Measurements from ENCODE around the gene ATG9B. TPM values are rescaled to one million over a fixed set of nuclear protein-coding genes. Genes with fewer than 3 reads are reported as not detected.

ATG9B gene
- total RNA-seq, 6 experiments from 2014 or later = 0.11 to 0.94 (median 0.18) TPM

DNA sequence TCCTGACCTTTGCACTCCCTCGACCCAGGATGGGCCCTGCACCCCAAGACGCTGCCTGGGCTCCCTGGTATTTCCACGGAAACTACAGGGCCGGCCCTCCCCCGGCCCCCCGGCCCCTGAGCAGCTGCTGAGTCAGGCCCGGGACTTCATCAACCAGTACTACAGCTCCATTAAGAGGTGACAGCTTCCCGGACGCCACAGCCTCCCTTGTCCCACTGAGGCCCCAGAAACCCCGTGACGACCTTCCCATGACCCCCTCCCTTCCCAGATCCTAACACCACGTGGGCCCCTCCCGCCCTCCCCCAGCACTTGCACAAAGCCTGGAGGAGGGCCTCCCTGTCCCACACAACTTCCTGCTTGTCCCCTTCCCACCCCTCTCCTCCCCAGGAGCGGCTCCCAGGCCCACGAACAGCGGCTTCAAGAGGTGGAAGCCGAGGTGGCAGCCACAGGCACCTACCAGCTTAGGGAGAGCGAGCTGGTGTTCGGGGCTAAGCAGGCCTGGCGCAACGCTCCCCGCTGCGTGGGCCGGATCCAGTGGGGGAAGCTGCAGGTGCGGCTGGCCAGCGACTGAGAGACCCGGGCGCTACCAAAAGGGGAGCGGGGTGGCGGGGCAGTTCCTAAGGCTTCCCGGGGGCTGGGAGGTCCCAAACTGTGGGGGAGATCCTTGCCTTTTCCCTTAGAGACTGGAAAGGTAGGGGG lies 27.8 kb downstream of the ATG9B start:
- Mint-ChIP-seq H3K27me3 (ENCODE audit: insufficient read depth) (peaks cover 14% of the 10 kb centered on the region), H3K9me3 (peaks cover under 1% of the 10 kb centered on the region; the same call in 1 of the 2 replicates), H3K4me3 (no peak overlapping the region), H3K36me3 (ENCODE audit: low read depth) (no peaks in the 10 kb centered on the region), H3K4me1 (ENCODE audit: low read depth) (no peaks in the 10 kb centered on the region), H3K27ac (no peak overlapping the region)
- DNase-seq = no peak
- no peak for TF ChIP-seq CTCF (IDR thresholded peaks at IDR 0.05)

GRCh38 chr7:150994838-150995510 lies 29.3 kb downstream of the ATG9B start:
- H3K27ac Mint-ChIP-seq = no peak overlapping the region
- H3K4me1 Mint-ChIP-seq (ENCODE audit: low read depth) = no peaks in the 10 kb centered on the region
- TF ChIP-seq CTCF (IDR thresholded peaks at IDR 0.05) = no peak
- DNase-seq = no peak
- H3K4me3 Mint-ChIP-seq = no peak overlapping the region
- peaks cover 15% of the 10 kb centered on the region for H3K36me3 Mint-ChIP-seq (ENCODE audit: low read depth)
- H3K27me3 Mint-ChIP-seq (ENCODE audit: insufficient read depth) = peaks cover 14% of the 10 kb centered on the region
- peaks cover 16% of the 10 kb centered on the region for H3K9me3 Mint-ChIP-seq

DNA sequence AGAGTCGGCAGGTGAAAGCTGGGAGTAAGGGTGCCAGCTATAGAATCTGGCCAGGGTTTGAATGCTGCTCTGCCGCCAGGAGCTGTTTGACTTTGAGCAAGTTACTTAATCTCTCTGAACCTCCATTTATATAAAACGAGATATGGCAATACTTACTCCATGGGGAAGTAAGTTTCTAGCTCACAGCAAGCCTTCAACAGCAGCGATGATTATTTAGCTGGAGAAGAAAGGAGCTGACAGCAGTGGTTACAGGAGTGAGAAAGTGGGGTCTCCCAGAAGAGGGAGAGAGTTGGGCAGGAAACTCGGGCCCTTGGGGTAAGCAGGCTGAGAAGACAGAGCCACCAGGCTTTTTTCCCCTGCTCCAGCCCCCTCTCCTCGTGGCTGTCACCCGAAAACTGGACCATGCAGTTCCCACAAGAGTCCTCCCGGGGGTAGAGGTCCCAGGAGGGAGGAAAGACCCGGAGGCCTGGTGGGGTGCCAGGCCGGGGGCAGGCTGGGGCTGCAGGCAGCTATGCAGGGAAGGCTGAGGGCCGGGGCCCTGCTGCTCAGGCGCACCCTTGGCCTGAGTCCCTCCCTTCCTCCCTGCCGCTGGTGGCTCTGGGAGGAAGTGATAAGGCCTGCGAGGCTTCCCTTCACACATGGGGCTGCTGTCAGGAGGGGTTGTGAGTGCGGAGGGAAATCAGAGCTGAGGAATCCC lies 30.0 kb downstream of the ATG9B start:
- Mint-ChIP-seq H3K4me3 (no peak overlapping the region), H3K9me3 (peaks cover 23% of the 10 kb centered on the region), H3K36me3 (ENCODE audit: low read depth) (peaks cover 18% of the 10 kb centered on the region), H3K4me1 (ENCODE audit: low read depth) (no peaks in the 10 kb centered on the region), H3K27ac (no peak overlapping the region), H3K27me3 (ENCODE audit: insufficient read depth) (peaks cover 18% of the 10 kb centered on the region)
- DNase-seq = no peak
- TF ChIP-seq CTCF (IDR thresholded peaks at IDR 0.05) = no peak

DNA sequence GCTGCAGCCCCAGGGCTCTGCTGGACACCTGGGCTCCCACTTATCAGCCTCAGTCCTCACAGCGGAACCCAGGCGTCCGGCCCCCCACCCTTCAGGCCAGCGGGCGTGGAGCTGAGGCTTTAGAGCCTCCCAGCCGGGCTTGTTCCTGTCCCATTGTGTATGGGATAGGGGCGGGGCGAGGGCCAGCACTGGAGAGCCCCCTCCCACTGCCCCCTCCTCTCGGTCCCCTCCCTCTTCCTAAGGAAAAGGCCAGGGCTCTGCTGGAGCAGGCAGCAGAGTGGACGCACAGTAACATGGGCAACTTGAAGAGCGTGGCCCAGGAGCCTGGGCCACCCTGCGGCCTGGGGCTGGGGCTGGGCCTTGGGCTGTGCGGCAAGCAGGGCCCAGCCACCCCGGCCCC lies 30.8 kb downstream of the ATG9B start:
- Mint-ChIP-seq H3K27me3 (ENCODE audit: insufficient read depth) (peaks cover 18% of the 10 kb centered on the region), H3K27ac (no peak overlapping the region), H3K4me3 (no peak overlapping the region), H3K9me3 (peaks cover 23% of the 10 kb centered on the region), H3K36me3 (ENCODE audit: low read depth) (peaks cover 18% of the 10 kb centered on the region), H3K4me1 (ENCODE audit: low read depth) (peaks cover 3% of the 10 kb centered on the region; the same call in 1 of the 2 replicates)
- no peak for DNase-seq
- no peak for TF ChIP-seq CTCF (IDR thresholded peaks at IDR 0.05)

GRCh38 chr7:150992833-150993302 lies 31.4 kb downstream of the ATG9B start:
- H3K27me3 Mint-ChIP-seq (ENCODE audit: insufficient read depth) = peaks cover 18% of the 10 kb centered on the region
- peaks cover 7% of the 10 kb centered on the region; the same call in 1 of the 2 replicates for H3K4me1 Mint-ChIP-seq (ENCODE audit: low read depth)
- H3K9me3 Mint-ChIP-seq = peaks cover 23% of the 10 kb centered on the region
- H3K4me3 Mint-ChIP-seq = no peak overlapping the region
- no peak for TF ChIP-seq CTCF (IDR thresholded peaks at IDR 0.05)
- no peak for DNase-seq
- H3K36me3 Mint-ChIP-seq (ENCODE audit: low read depth) = peaks cover 18% of the 10 kb centered on the region
- H3K27ac Mint-ChIP-seq = no peak overlapping the region
